Progenitor cell of endocrine pancreas (in vitro differentiated cells): Measurements from ENCODE around the gene CTSH. TPM values are rescaled to one million over a fixed set of nuclear protein-coding genes. Genes with fewer than 3 reads are reported as not detected.

Experiments
- DNase-seq: peaks from one replicate; pipeline ENCODE4 v3.0.0; 2021; ENCODE audit warnings: low spot score; ENCODE audit not compliant: unreplicated experiment
- H3K27ac Mint-ChIP-seq: 2 replicates; pipeline ENCODE4 v1.8.0; 2021; ENCODE audit warnings: mild to moderate bottlenecking, moderate library complexity, mixed read lengths
- H3K27me3 Mint-ChIP-seq: 2 replicates; pipeline ENCODE4 v1.8.0; 2021; ENCODE audit warnings: mixed read lengths
- H3K36me3 Mint-ChIP-seq: 2 replicates; pipeline ENCODE4 v1.8.0; 2022; ENCODE audit warnings: mixed read lengths; ENCODE audit not compliant: insufficient read depth
- H3K4me1 Mint-ChIP-seq: 2 replicates; pipeline ENCODE4 v1.8.0; 2021; ENCODE audit warnings: low read depth, mixed read lengths
- H3K4me3 Mint-ChIP-seq: 2 replicates; pipeline ENCODE4 v1.8.0; 2021; ENCODE audit warnings: low read depth, mild to moderate bottlenecking, moderate library complexity, mixed read lengths
- H3K9me3 Mint-ChIP-seq: 2 replicates; pipeline ENCODE4 v1.8.0; 2021; ENCODE audit warnings: low read depth, mixed read lengths
- total RNA-seq: library from RNA; stranded (reverse); gene quantifications from 2 replicates; pipeline ENCODE4 v1.2.1, GENCODE V29; 2021
- TF ChIP-seq, protein P1 (sequence below): fragments of 200-600 bp; sonication (generic); IDR thresholded peaks from one replicate; pipeline ENCODE4 v1.5.0; 2021; ENCODE audit warnings: antibody characterized with exemption, mild to moderate bottlenecking; ENCODE audit not compliant: unreplicated experiment

Gene CTSH
- total RNA-seq, 1 donor from 2014 or later: 56.4 TPM

DNA sequence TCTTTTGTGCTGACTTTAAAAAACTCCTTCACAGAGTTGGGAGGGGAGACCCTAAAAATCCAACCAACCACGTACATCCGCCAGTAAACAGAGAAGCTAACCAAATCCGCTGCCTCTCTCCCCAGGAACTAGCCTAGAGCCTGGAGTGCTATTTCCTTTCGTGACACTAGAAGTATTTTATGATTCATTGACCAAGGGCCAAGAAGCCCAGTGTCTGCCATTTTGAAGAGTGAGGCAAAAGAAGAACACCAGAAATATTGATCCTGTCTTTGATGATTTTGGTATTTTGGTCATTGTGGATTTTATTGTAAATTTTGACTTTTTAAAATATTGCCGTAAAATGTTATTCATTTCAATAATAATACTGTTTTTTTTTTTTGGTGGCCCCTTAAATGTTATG, 10.5 kb upstream of the CTSH start:
- H3K36me3 Mint-ChIP-seq: no peaks in the 10 kb centered on the region
- TF ChIP-seq, protein P1, sequence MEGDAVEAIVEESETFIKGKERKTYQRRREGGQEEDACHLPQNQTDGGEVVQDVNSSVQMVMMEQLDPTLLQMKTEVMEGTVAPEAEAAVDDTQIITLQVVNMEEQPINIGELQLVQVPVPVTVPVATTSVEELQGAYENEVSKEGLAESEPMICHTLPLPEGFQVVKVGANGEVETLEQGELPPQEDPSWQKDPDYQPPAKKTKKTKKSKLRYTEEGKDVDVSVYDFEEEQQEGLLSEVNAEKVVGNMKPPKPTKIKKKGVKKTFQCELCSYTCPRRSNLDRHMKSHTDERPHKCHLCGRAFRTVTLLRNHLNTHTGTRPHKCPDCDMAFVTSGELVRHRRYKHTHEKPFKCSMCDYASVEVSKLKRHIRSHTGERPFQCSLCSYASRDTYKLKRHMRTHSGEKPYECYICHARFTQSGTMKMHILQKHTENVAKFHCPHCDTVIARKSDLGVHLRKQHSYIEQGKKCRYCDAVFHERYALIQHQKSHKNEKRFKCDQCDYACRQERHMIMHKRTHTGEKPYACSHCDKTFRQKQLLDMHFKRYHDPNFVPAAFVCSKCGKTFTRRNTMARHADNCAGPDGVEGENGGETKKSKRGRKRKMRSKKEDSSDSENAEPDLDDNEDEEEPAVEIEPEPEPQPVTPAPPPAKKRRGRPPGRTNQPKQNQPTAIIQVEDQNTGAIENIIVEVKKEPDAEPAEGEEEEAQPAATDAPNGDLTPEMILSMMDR: no peak
- no peak overlapping the region for H3K4me3 Mint-ChIP-seq
- H3K4me1 Mint-ChIP-seq: peaks cover 23% of the 10 kb centered on the region
- DNase-seq: no peak
- H3K27me3 Mint-ChIP-seq: no peaks in the 10 kb centered on the region
- no peak overlapping the region for H3K27ac Mint-ChIP-seq
- H3K9me3 Mint-ChIP-seq: no peaks in the 10 kb centered on the region

DNA sequence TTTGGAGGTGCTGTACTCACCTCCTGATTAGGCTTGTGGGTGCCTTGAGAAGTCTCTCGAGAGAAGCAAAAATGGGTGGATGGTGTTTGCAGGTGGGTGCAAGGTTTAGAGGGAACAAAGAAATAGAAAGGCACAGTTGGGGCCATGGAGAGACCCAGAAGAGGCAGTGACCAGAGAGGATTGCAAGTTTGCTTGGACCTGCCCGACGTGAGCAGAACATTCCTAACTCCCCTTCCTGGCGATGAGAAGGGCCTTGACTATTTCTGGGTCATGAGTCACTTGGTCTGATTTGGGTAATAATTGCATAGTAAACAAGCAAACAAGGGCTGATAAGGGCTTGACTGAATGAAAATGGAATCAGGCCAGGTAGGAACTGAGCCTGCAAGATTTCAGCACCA, 7.0 kb upstream of the CTSH start:
- Mint-ChIP-seq H3K4me3 (no peak overlapping the region), H3K27ac (peak overlapping the region; percentile 92), H3K9me3 (peaks cover 4% of the 10 kb centered on the region), H3K27me3 (peaks cover 7% of the 10 kb centered on the region), H3K4me1 (peaks cover 33% of the 10 kb centered on the region), H3K36me3 (no peaks in the 10 kb centered on the region)
- no peak for DNase-seq
- TF ChIP-seq, protein P1: no peak

DNA sequence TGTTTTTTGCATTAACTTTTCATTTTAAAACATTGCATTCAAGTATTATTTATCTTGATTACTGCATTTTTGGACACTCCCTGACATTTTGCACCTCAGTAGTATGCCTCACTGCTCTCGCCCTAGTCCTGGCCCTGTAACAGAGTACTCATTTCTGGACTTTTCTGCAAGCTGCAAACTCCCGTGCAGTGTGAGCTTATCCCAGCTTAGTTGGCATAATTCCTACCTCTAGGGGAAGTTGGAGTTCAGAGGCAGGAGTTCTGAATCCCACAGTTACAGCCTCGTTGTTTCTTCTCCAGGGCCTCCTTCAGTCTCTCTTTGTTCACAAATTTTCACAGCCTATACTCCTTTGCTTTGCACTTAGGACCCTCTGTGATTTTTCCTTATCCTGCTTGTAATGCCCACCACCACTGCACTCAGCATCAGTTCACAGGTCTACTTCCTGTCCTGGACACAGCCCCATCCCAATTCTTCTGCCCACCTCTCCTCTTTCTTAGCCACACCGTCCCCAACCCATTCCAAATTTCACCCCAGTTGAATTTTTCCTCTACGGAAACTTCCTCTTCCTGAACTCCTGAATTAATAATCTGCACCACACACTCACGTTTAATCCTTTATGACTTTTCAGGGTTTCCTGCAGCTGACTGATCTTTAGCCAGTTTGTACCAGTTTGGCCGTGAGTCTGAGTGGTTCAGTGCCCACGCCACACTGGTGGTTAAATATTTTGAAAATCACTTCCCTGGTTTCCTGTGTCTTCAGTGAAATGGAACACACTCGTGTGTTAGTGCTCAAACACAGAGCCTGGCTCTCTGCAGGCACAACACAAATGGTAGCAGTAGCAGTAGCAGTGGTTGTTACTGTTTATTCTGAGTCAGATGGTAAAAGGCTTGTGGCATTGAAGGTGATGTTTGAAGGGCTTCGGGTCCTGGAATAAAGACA, 6.3 kb upstream of the CTSH start:
- Mint-ChIP-seq H3K27me3 (peaks cover 10% of the 10 kb centered on the region), H3K36me3 (no peaks in the 10 kb centered on the region), H3K9me3 (peaks cover 4% of the 10 kb centered on the region), H3K27ac (peak overlapping the region; percentile 92), H3K4me1 (peaks cover 33% of the 10 kb centered on the region), H3K4me3 (no peak overlapping the region)
- DNase-seq: no peak
- TF ChIP-seq, protein P1: peak; percentile 37

DNA sequence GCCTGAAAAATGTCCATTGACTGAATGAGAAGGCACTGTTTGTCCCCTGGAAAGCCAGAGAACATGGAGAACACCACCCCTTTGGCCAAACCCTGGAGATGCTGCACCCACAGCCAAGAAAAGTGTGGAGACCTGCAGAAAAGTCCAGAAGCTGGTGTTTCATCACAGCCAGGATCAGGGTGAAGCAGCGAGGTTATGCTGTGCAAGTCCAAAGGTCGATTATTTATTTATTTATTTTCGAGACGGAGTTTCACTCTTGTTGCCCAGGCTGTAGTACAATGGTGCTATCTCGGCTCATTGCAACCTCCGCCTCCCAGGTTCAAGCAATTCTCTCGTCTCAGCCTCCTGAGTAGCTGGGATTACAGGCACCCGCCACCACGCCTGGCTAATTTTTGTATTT, 5.5 kb upstream of the CTSH start:
- peaks cover 33% of the 10 kb centered on the region for H3K4me1 Mint-ChIP-seq
- no peak overlapping the region for H3K27ac Mint-ChIP-seq
- TF ChIP-seq, protein P1: no peak
- no peak overlapping the region for H3K4me3 Mint-ChIP-seq
- H3K36me3 Mint-ChIP-seq: no peaks in the 10 kb centered on the region
- no peak for DNase-seq
- peaks cover 10% of the 10 kb centered on the region for H3K27me3 Mint-ChIP-seq
- peaks cover 4% of the 10 kb centered on the region for H3K9me3 Mint-ChIP-seq

DNA sequence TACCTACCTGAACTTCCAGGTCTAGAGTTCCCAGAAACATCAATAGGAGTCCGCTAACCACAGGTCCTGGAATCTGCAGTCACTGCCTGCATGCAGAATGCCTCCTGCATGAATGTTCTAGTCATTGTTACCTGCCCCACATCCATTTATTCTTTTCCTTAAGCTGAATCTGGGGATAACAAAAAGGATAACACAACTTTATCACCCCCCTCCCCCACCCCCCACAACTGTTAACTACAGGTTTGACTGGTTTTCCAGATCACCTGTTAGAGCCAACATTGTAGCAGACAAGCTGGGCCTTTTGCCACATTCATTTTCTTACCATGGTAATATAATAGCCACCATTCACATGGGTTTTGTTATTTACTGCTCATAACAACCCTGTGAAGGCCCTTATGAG, 4.6 kb upstream of the CTSH start:
- H3K4me3 Mint-ChIP-seq: no peak overlapping the region

More for the DNA sequence above, 4.6 kb upstream of the CTSH start:
- no peaks in the 10 kb centered on the region for H3K36me3 Mint-ChIP-seq
- H3K27me3 Mint-ChIP-seq: peaks cover 10% of the 10 kb centered on the region
- TF ChIP-seq, protein P1: no peak
- H3K4me1 Mint-ChIP-seq: peaks cover 37% of the 10 kb centered on the region
- peak overlapping the region; percentile 41 for H3K27ac Mint-ChIP-seq
- no peak for DNase-seq
- H3K9me3 Mint-ChIP-seq: peaks cover 4% of the 10 kb centered on the region
